Measurements from ENCODE around the gene ATOH8.

Gene ATOH8

DNA sequence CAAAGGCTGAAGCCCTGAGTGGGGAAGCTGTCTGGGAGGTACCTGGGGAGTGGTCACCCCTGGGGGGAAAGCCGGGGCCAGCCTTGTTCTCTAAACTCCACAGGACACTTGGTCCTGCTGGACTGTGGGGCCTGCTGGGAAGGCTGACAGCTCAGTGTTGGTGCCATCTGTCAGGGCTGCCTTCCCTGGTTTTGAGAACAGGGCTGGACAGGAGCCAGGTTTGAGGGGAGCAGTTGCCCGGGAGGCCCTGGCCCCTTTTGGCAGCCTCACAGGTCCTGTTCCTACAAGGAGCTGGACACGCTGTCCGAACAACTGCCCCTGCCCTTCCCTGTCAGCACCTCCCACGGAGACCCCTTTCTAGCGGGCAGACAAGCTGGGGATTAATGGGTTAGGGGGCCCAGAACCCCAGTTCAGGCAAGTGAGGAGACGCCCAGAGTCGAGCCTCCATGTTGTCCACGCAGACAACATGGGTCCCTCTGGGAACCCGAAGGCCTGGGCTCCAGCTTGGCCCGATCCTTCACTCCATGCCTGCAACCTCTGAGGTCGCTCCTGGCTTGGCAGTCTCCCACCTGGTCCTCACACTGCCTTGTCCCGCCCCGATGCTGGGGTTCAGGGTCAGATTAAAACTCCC, 40.8 kb downstream of the ATOH8 start:
- no peaks in the 10 kb centered on the region for H3K36me3 ChIP-seq
- no peaks in the 10 kb centered on the region for H3K9me3 ChIP-seq (ENCODE audit: severe bottlenecking)
- DNase-seq = peak; percentile 60
- TF ChIP-seq, protein P1, sequence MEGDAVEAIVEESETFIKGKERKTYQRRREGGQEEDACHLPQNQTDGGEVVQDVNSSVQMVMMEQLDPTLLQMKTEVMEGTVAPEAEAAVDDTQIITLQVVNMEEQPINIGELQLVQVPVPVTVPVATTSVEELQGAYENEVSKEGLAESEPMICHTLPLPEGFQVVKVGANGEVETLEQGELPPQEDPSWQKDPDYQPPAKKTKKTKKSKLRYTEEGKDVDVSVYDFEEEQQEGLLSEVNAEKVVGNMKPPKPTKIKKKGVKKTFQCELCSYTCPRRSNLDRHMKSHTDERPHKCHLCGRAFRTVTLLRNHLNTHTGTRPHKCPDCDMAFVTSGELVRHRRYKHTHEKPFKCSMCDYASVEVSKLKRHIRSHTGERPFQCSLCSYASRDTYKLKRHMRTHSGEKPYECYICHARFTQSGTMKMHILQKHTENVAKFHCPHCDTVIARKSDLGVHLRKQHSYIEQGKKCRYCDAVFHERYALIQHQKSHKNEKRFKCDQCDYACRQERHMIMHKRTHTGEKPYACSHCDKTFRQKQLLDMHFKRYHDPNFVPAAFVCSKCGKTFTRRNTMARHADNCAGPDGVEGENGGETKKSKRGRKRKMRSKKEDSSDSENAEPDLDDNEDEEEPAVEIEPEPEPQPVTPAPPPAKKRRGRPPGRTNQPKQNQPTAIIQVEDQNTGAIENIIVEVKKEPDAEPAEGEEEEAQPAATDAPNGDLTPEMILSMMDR (IDR thresholded peaks at IDR 0.05; ENCODE audit: low read depth, low read length) = no peak
- no peaks in the 10 kb centered on the region for H3K27me3 ChIP-seq (ENCODE audit: insufficient read depth, low read depth, severe bottlenecking)
- H3K4me3 ChIP-seq (ENCODE audit: low read depth, low read length) = no peak overlapping the region
- H3K27ac ChIP-seq = peak overlapping the region; percentile 78

DNA sequence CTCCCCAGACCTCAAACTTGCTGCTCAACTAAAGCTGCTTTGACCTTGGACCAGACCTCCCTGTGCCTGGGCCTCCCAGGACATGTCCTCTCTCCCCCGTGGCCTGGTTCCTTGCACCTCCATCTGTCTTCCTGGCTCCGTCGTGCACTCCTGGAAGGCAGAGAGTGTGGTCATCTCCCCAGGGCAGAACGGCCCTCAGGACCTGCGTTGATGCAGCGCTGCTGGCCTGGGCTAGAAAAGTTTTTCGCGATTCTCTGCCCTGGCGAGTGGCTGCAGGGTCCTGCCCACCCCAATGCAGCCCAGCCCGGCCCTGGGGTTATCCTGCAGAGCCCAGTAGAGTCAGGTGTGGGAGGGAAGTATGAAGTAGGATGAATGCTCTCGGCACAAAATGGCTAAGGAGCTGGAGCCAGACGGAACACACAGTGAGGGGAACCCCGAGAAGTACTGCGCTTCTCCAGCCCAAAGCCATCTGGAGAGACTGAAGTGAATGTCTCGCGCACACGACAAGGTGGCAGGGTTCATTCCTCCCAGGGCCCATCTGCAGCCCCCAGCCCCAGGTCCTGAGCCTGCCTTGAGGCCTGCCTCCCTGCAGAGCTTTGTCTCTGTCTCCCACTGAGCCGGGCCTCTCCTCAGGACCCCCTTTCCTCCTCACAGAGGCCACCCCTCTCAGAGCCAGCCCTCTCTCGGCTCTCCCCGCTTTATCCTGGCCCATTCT, 41.7 kb downstream of the ATOH8 start:
- Histone ChIP-seq H3K27me3 (ENCODE audit: insufficient read depth, low read depth, severe bottlenecking) (no peaks in the 10 kb centered on the region), H3K27ac (peak overlapping the region; percentile 78), H3K36me3 (no peaks in the 10 kb centered on the region), H3K4me3 (ENCODE audit: low read depth, low read length) (no peak overlapping the region), H3K9me3 (ENCODE audit: severe bottlenecking) (no peaks in the 10 kb centered on the region)
- TF ChIP-seq, protein P1 (IDR thresholded peaks at IDR 0.05; ENCODE audit: low read depth, low read length) = no peak
- peak; percentile 78 for DNase-seq

DNA sequence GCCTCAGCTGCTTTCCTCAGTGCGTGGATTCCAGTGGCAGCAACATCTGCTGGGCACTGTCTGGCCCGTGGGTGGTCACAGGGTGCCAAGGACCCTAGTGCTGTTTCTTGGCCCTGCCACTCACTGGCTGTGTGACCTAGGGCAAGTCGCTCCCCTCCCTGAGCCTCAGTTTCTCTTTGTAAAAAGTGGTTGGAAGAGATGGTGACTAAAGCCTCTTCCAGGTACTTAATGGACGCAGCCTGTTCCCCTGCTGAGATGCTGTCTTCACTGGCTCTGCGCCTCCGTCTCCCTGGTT, 42.2 kb downstream of the ATOH8 start:
- no peaks in the 10 kb centered on the region for H3K27me3 ChIP-seq (ENCODE audit: insufficient read depth, low read depth, severe bottlenecking)
- TF ChIP-seq, protein P1 (IDR thresholded peaks at IDR 0.05; ENCODE audit: low read depth, low read length) = no peak
- H3K9me3 ChIP-seq (ENCODE audit: severe bottlenecking) = no peaks in the 10 kb centered on the region
- H3K4me3 ChIP-seq (ENCODE audit: low read depth, low read length) = no peak overlapping the region
- peak overlapping the region; percentile 78 for H3K27ac ChIP-seq
- H3K36me3 ChIP-seq = no peaks in the 10 kb centered on the region
- DNase-seq = no peak

DNA sequence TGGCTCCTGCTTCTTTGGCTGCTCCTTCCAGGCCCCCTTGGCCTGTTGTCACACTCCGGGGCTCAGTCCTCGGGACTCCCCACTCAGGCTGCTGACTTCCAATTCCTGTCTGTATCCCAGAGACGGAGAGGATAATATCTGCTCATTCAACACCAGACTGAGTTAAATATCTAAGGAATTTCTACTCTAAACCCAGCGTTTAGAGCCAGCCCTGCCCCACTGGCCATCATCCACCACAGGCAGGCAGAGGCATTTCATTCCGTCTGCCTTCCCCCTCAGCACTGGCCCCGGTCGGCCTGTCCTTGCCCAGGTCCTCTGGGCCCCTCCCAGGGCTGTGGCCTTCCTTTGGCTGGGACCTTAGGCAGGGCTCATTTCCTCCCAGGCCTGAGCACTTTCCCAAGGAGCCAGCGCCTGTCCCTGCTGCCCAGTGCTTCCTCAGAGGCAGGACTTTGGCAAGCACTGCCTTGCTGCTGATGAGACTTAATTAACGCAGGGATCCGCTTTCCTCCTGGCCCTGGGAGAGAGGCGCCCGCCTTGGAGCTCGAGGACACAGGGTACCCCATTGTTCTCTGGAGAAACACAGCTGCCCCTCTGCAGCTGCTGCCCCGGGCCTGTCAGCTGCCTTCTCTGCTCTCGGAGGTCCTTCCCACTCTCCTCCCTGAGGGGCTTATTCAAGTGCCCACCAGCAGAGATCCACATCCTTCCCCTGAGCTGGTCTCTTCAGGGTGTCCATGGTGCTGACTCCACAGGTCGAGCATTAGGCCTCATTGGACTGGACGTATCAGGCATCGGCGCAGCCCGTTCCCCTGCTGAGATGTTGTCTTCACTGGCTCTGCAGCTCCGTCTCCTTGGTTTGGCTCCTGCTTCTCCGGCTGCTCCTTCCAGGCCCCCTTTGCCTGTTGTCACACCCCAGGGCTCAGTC, 42.8 kb downstream of the ATOH8 start:
- DNase-seq = peak; percentile 6
- Histone ChIP-seq H3K4me3 (ENCODE audit: low read depth, low read length) (no peak overlapping the region), H3K27ac (peak overlapping the region; percentile 78), H3K9me3 (ENCODE audit: severe bottlenecking) (no peaks in the 10 kb centered on the region), H3K36me3 (no peaks in the 10 kb centered on the region), H3K27me3 (ENCODE audit: insufficient read depth, low read depth, severe bottlenecking) (no peaks in the 10 kb centered on the region)
- TF ChIP-seq, protein P1 (IDR thresholded peaks at IDR 0.05; ENCODE audit: low read depth, low read length) = no peak

DNA sequence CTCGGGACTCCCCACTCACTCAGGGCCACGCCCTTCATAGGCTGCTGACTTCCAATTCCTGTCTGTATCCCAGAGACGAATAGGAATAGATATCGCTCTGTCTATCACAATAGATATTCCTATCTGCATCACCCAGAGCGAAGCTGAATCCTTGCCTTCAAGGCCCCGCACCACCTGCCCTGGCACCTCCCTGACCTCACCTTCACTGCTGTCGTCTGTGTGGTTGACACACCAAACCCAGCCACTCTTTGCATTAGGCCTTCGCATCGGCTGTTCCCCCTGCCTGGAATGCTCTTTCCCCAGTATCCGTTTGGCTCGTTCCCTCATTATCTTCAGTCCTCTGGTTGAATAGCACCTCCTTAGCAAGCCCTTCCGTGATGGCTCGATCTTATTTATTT, 43.5 kb downstream of the ATOH8 start:
- H3K36me3 ChIP-seq = no peaks in the 10 kb centered on the region
- no peak overlapping the region for H3K27ac ChIP-seq

More for the DNA sequence above, 43.5 kb downstream of the ATOH8 start:
- no peaks in the 10 kb centered on the region for H3K27me3 ChIP-seq (ENCODE audit: insufficient read depth, low read depth, severe bottlenecking)
- H3K9me3 ChIP-seq (ENCODE audit: severe bottlenecking) = no peaks in the 10 kb centered on the region
- DNase-seq = no peak
- TF ChIP-seq, protein P1 (IDR thresholded peaks at IDR 0.05; ENCODE audit: low read depth, low read length) = no peak
- H3K4me3 ChIP-seq (ENCODE audit: low read depth, low read length) = no peak overlapping the region

Data from WERI-Rb-1 (cell line).